IPS DF 4.7 (cell line): ENCODE measurements around the gene PHKA1.
"Not testable (repeated sequence)": the region's sequence is repeated elsewhere in the genome, so short reads cannot be mapped to it uniquely, and the experiment has no call there.

Experiments
- DNase-seq: peaks from one replicate; pipeline ENCODE4 v3.0.0-alpha.2; 2013; ENCODE audit warnings: low spot score; ENCODE audit errors: extremely low read depth

The PHKA1 gene

GRCh38 chrX:72669508-72669907 lies 44.6 kb downstream of the PHKA1 start:
- not testable (repeated sequence) for DNase-seq

- DNase-seq: no peak
Measured at GRCh38 chrX:72666451-72666850, 47.7 kb downstream of the PHKA1 start.

- DNase-seq: no peak
Measured at GRCh38 chrX:72663737-72664136, 50.4 kb downstream of the PHKA1 start.

GRCh38 chrX:72662020-72662747 lies 51.9 kb downstream of the PHKA1 start:
- DNase-seq: no peak

GRCh38 chrX:72659723-72660122 lies 54.4 kb downstream of the PHKA1 start:
- no peak for DNase-seq

- no peak for DNase-seq
Measured at GRCh38 chrX:72652082-72652481, 62.0 kb downstream of the PHKA1 start.

- no peak for DNase-seq
Measured at GRCh38 chrX:72644946-72645345, 69.2 kb downstream of the PHKA1 start.

GRCh38 chrX:72641611-72642010 lies 72.5 kb downstream of the PHKA1 start:
- no peak for DNase-seq

- DNase-seq: no peak
Measured at GRCh38 chrX:72635930-72636329, 78.2 kb downstream of the PHKA1 start.

GRCh38 chrX:72634331-72634730 lies 79.8 kb downstream of the PHKA1 start:
- DNase-seq: no peak

GRCh38 chrX:72630185-72630584 lies 83.9 kb downstream of the PHKA1 start:
- no peak for DNase-seq

- no peak for DNase-seq
Measured at GRCh38 chrX:72624194-72624593, 89.9 kb downstream of the PHKA1 start.

GRCh38 chrX:72621625-72622485 lies 92.3 kb downstream of the PHKA1 start:
- no peak for DNase-seq

- no peak for DNase-seq
Measured at GRCh38 chrX:72621163-72621562, 92.9 kb downstream of the PHKA1 start.

- DNase-seq: no peak
Measured at GRCh38 chrX:72620550-72621145, 93.5 kb downstream of the PHKA1 start.

GRCh38 chrX:72609313-72609712 lies 104.8 kb downstream of the PHKA1 start:
- no peak for DNase-seq

- no peak for DNase-seq
Measured at GRCh38 chrX:72604705-72605104, 109.4 kb downstream of the PHKA1 start.

GRCh38 chrX:72604112-72604511 lies 110.0 kb downstream of the PHKA1 start:
- DNase-seq: no peak

GRCh38 chrX:72591038-72591437 lies 123.1 kb downstream of the PHKA1 start:
- DNase-seq: not testable (repeated sequence)

GRCh38 chrX:72584163-72584562 lies 129.9 kb downstream of the PHKA1 start:
- no peak for DNase-seq

- no peak for DNase-seq
Measured at GRCh38 chrX:72576141-72576894, 137.8 kb downstream of the PHKA1 start.

- DNase-seq: no peak
Measured at GRCh38 chrX:72573158-72573511, 141.0 kb downstream of the PHKA1 start.
